ENCODE results near the gene TCF7L2.
A peak's percentile ranks its signal among the peaks of the same experiment; 100 is the strongest.

Gene TCF7L2

GRCh38 chr10:113126229-113127201 is 176.5 kb downstream of the TCF7L2 start:
- DNase-seq: peak in 11 of 14 donors; percentile 4 to 80 (median 23)

- no peak for DNase-seq
Measured at GRCh38 chr10:113127261-113127900, 177.3 kb downstream of the TCF7L2 start.

- DNase-seq: no peak
Measured at GRCh38 chr10:113127901-113128283, 177.8 kb downstream of the TCF7L2 start.

- DNase-seq: no peak
Measured at GRCh38 chr10:113128450-113129070, 178.5 kb downstream of the TCF7L2 start.

- DNase-seq: no peak
Measured at GRCh38 chr10:113129117-113129516, 179.1 kb downstream of the TCF7L2 start.

- DNase-seq: no peak
Measured at GRCh38 chr10:113130014-113130641, 180.1 kb downstream of the TCF7L2 start.

- no peak for DNase-seq
Measured at GRCh38 chr10:113131613-113132261, 181.7 kb downstream of the TCF7L2 start.

GRCh38 chr10:113132591-113133121 is 182.6 kb downstream of the TCF7L2 start:
- no peak for DNase-seq

- DNase-seq: no peak
Measured at GRCh38 chr10:113133497-113134115, 183.6 kb downstream of the TCF7L2 start.

GRCh38 chr10:113135025-113135424 is 185.0 kb downstream of the TCF7L2 start:
- no peak for DNase-seq

GRCh38 chr10:113137941-113138685 is 188.1 kb downstream of the TCF7L2 start:
- no peak for DNase-seq

- no peak for DNase-seq
Measured at GRCh38 chr10:113138937-113139585, 189.0 kb downstream of the TCF7L2 start.

- no peak for DNase-seq
Measured at GRCh38 chr10:113139699-113140098, 189.7 kb downstream of the TCF7L2 start.

GRCh38 chr10:113140143-113141011 is 190.3 kb downstream of the TCF7L2 start:
- no peak for DNase-seq

GRCh38 chr10:113142601-113143362 is 192.7 kb downstream of the TCF7L2 start:
- DNase-seq: no peak

- no peak for DNase-seq
Measured at GRCh38 chr10:113144576-113144975, 194.5 kb downstream of the TCF7L2 start.

GRCh38 chr10:113148071-113148825 is 198.2 kb downstream of the TCF7L2 start:
- DNase-seq: no peak

GRCh38 chr10:113148901-113149300 is 198.9 kb downstream of the TCF7L2 start:
- DNase-seq: no peak

Data from C1 segment of cervical spinal cord (tissue), 14 donors.